Measurements from ENCODE around the gene FAM131B.

The FAM131B gene

DNA sequence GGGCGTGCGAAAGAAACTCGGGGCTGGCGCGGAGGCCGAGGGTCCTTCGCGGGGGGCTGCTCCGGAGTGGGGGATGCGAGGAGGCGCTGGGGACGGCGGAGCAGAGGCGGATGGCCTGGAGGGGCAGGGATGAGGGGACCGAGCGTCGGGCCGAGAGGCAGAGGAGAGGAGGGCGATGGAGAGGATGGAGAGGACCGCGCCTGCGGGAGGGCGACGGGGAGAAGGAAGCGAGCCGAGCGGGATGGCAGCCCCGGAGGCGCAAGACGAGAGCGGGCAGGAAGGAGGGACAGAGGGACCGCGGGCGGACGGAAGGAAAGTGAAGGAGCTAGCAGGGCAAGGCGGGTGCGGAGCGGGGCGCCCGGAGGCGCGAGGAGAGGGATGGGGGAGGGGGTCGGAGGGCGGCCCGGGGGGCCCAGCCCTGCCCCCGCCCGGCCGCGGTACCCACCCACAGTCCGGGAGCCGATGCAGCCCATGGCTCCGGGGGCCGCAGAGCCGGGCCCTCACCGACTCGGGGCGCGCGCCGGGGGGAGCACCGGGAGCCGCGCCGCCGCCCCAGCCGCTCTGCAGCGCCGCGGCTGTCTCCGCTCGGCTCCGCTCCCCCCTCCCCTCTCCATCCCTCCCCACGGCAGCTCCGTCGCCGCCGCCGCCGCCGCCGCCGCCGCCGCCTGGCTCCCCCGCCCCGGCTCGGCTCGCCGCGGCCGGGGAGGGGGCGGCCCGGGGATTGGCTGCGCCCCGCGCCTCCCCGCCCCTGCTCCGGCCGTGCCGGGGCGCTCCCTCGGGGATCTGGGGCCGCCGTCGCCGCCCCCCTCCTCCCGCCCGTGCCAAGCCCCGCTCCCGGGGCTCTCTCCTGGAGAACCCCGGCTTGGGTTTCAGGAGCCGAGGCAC, at the start of gene FAM131B:
FAM131B (minus strand) TSS at position 583 of the 885 bp plus-strand sequence; CDS start at position 473, 110 bp downstream.
- TF ChIP-seq, protein P1, sequence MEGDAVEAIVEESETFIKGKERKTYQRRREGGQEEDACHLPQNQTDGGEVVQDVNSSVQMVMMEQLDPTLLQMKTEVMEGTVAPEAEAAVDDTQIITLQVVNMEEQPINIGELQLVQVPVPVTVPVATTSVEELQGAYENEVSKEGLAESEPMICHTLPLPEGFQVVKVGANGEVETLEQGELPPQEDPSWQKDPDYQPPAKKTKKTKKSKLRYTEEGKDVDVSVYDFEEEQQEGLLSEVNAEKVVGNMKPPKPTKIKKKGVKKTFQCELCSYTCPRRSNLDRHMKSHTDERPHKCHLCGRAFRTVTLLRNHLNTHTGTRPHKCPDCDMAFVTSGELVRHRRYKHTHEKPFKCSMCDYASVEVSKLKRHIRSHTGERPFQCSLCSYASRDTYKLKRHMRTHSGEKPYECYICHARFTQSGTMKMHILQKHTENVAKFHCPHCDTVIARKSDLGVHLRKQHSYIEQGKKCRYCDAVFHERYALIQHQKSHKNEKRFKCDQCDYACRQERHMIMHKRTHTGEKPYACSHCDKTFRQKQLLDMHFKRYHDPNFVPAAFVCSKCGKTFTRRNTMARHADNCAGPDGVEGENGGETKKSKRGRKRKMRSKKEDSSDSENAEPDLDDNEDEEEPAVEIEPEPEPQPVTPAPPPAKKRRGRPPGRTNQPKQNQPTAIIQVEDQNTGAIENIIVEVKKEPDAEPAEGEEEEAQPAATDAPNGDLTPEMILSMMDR (IDR thresholded peaks at IDR 0.05), result no peak
- no peaks in the 10 kb centered on the region for H3K36me3 ChIP-seq
- peaks cover 92% of the 10 kb centered on the region for H3K27me3 ChIP-seq
- H3K9me3 ChIP-seq, result no peaks in the 10 kb centered on the region
- no peak within 1 kb of the TSS for H3K27ac ChIP-seq
- H3K4me1 ChIP-seq (ENCODE audit: control insufficient read depth in 1 of 2, insufficient read depth in 1 of 2, low read depth in 1 of 2, low read length in 1 of 2), result peaks cover 6 to 14% of the 10 kb centered on the region in 2 experiments
- peak within 1 kb of the TSS; percentile 38 to 69 for H3K4me3 ChIP-seq (ENCODE audit: low read depth in 1 of 2, low read length in 1 of 2)

DNA sequence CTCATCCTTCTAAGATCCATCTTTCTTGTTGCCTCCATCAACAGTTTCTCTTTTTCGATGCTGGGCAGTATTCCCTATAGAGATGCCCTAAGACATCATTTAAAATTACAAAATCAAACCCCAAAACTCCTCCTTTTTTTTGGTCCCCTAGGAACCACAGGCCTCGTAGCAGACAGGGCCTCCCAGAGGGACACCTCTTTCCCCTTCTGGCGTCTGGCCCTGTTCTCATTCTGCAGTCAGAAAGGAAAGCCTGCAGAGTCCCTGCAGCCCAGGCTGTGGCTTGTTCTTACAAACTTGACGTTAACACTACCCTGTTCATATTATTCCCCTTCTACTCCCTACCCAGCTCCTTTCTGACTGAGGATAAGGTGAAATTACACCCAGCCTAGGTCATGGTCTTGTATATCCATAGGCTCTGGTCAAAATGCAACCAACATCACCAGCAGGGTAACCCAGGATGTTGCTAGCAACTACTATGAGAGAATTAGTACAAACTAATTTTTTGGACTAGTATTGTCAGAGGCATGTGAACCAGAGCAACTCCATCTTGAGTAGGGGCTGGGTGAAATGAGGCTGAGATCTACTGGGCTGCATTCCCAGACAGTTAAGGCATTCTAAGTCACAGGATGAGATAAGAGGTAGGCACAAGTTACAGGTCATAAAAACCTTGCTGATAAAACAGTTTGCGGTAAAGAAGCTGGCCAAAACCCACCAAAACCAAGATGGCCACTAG, 49.6 kb upstream of the FAM131B start:
- H3K27me3 ChIP-seq, result peaks cover 10% of the 10 kb centered on the region
- H3K4me3 ChIP-seq (ENCODE audit: low read depth in 1 of 2, low read length in 1 of 2), result no peak overlapping the region
- H3K9me3 ChIP-seq, result no peaks in the 10 kb centered on the region
- H3K36me3 ChIP-seq, result no peaks in the 10 kb centered on the region
- TF ChIP-seq, protein P1 (IDR thresholded peaks at IDR 0.05), result no peak
- no peak overlapping the region for H3K27ac ChIP-seq
- peaks cover 55 to 72% of the 10 kb centered on the region in 2 experiments for H3K4me1 ChIP-seq (ENCODE audit: control insufficient read depth in 1 of 2, insufficient read depth in 1 of 2, low read depth in 1 of 2, low read length in 1 of 2)

DNA sequence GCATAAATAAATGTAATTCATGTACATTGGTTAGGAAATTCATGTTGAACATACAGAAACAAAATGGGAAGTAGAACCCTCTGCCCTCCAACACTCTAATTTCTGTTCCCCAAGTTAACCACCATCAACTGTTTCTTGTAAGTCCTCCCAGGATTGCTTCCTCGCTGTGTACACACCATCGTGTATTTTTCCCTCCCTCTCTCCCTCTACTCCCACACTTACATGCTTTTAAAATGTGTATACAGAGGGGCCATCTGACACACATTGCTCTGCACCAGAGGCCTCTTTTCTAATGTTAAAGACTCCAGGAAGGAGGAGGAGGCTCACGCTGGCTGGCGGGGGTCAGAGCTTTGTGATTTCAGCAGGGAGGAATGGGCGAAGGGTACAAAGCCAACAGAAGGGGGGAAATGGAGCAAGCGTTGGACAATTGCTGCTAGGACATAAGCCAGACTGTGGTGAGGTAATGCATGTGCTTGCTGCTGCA, 48.0 kb upstream of the FAM131B start:
- peaks cover 51 to 64% of the 10 kb centered on the region in 2 experiments for H3K4me1 ChIP-seq (ENCODE audit: control insufficient read depth in 1 of 2, insufficient read depth in 1 of 2, low read depth in 1 of 2, low read length in 1 of 2)
- peaks cover 10% of the 10 kb centered on the region for H3K27me3 ChIP-seq
- peak overlapping the region; percentile 44 for H3K27ac ChIP-seq
- TF ChIP-seq, protein P1 (IDR thresholded peaks at IDR 0.05), result no peak
- H3K36me3 ChIP-seq, result no peaks in the 10 kb centered on the region
- no peaks in the 10 kb centered on the region for H3K9me3 ChIP-seq
- H3K4me3 ChIP-seq (ENCODE audit: low read depth in 1 of 2, low read length in 1 of 2), result no peak overlapping the region

DNA sequence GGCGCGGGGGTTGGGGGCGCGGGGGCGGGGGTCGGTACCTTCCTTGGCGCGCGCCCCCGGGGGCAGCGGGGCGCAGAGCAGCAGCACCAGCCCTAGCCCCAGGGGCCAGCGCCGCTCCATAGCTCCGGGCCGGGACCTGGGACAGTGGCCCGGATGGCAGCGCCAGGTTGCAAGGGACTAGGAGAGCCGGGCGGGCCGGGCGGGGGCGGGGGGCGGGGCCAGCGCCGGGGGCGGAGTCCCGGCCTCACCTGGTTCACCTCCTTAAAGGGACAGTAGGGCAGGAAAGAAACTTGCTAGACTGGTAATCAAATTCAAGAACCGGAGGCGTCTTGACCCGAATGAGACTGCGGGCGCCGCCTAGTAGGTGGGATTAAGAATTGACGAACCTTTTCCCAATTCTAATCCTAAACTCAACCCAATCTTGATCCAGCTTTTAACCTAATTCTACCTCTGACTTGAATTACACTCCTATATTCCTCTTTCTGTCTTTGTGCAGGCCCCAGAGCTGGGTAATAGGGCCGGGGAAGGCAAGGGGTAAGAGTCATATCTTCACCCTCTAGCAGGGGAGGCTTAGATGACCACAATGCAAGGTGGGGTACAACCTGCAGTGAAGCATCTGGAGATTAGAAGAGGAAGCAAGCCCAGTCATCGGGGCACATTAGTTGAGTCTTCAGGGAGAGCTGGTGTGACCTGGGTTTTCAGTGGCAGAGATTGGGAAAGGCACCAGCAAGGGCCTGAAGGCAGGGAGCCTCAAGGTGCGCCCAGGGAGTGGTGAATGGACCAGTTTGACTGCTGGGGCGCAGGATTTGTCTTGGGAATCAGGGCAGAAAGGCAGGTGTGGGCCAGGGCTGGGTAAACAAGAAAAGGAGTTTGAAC, 46.4 kb upstream of the FAM131B start, which contains the start of gene EPHA1:
EPHA1 (minus strand) TSS at position 171 of the 876 bp plus-strand sequence; CDS start at position 120, 51 bp downstream.
- H3K36me3 ChIP-seq, result no peaks in the 10 kb centered on the region
- peaks cover 10% of the 10 kb centered on the region for H3K27me3 ChIP-seq
- H3K9me3 ChIP-seq, result no peaks in the 10 kb centered on the region
- H3K4me3 ChIP-seq (ENCODE audit: low read depth in 1 of 2, low read length in 1 of 2), result peak within 1 kb of the TSS; percentile 54 to 59
- TF ChIP-seq, protein P1 (IDR thresholded peaks at IDR 0.05), result peak; percentile 26
- H3K4me1 ChIP-seq (ENCODE audit: control insufficient read depth in 1 of 2, insufficient read depth in 1 of 2, low read depth in 1 of 2, low read length in 1 of 2), result peaks cover 51 to 55% of the 10 kb centered on the region in 2 experiments
- peak within 1 kb of the TSS; percentile 15 for H3K27ac ChIP-seq

DNA sequence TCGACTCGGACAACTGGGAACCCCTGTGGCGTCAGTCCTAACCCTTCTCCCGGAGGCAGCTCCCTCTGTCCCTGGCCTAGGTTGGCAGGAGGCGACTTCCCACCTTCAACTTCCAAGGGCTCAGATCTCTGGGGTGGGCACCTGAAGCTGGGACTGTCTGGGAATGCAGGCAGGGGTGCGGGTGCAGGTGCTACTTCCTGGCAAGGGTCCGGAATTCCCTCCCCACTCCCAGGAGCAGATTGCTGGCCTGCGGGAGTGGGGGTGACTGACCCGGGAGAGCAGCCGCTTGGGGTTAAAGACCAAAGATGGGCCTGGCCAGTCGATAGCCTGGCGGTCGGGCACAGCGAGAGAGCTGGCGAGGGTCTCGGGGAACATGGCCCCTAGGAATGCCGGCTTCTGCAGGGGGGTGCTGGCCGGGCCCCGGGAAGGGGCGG, 45.8 kb upstream of the FAM131B start:
- H3K27ac ChIP-seq, result no peak overlapping the region
- no peaks in the 10 kb centered on the region for H3K36me3 ChIP-seq
- TF ChIP-seq, protein P1 (IDR thresholded peaks at IDR 0.05), result no peak
- peaks cover 47 to 50% of the 10 kb centered on the region in 2 experiments for H3K4me1 ChIP-seq (ENCODE audit: control insufficient read depth in 1 of 2, insufficient read depth in 1 of 2, low read depth in 1 of 2, low read length in 1 of 2)
- H3K4me3 ChIP-seq (ENCODE audit: low read depth in 1 of 2, low read length in 1 of 2), result peak overlapping the region; percentile 7 to 59
- peaks cover 10% of the 10 kb centered on the region for H3K27me3 ChIP-seq
- H3K9me3 ChIP-seq, result no peaks in the 10 kb centered on the region
